Naive thymus-derived CD8-positive, alpha-beta T cell (primary cell): ENCODE data around the gene NACC1. TPM values are rescaled to one million over a fixed set of nuclear protein-coding genes. Genes with fewer than 3 reads are reported as not detected.

Experiments used
- ATAC-seq, 2 donors: fragments of 150-1000 bp; cut with Tn5 transposase in 1 of 2; sonication (Bioruptor Pico), chemical (Tn5 transposase) in 1 of 2; 1 replicate in 1 of 2; 2 replicates in 1 of 2; pipeline ENCODE4 v1.10.0; 2021; ENCODE audit warnings: mild to moderate bottlenecking in 2 of 2, moderate library complexity in 2 of 2
- POLR2A ChIA-PET: fragments of 350-600 bp; sonication (Branson Sonifier 250); formaldehyde crosslinking; loops from one replicate; lab custom pipeline; 2021; ENCODE audit warnings: antibody characterized with exemption; lab: Charles Lee
- DNase-seq, 10 donors: peaks; one replicate each; pipeline versions ENCODE4 v3.0.0 to v3.0.0-alpha.2; 2020 to 2022
- H3K27ac Mint-ChIP-seq, 10 donors: one replicate each; pipeline ENCODE4 v1.8.0; 2020 to 2022; ENCODE audit warnings: mild to moderate bottlenecking in 10 of 10, mixed read lengths in 10 of 10, moderate library complexity in 4 of 10, inconsistent platforms in 1 of 10
- H3K27me3 Mint-ChIP-seq, 5 donors: one replicate each; pipeline ENCODE4 v1.8.0; 2021 to 2022; ENCODE audit warnings: mixed read lengths in 5 of 5
- H3K36me3 Mint-ChIP-seq, 3 donors: one replicate each; pipeline ENCODE4 v1.8.0; 2020 to 2022; ENCODE audit warnings: mixed read lengths in 3 of 3, mild to moderate bottlenecking in 2 of 3, inconsistent platforms in 1 of 3
- H3K4me1 Mint-ChIP-seq, 4 donors: one replicate each; pipeline ENCODE4 v1.8.0; 2021 to 2022; ENCODE audit warnings: mixed read lengths in 4 of 4
- H3K4me3 Mint-ChIP-seq, 10 donors: one replicate each; pipeline ENCODE4 v1.8.0; 2020 to 2022; ENCODE audit warnings: mild to moderate bottlenecking in 10 of 10, mixed read lengths in 10 of 10, moderate library complexity in 6 of 10, inconsistent platforms in 1 of 10
- H3K9me3 Mint-ChIP-seq, 9 donors: one replicate each; pipeline ENCODE4 v1.8.0; 2020 to 2022; ENCODE audit warnings: mixed read lengths in 9 of 9, mild to moderate bottlenecking in 3 of 9, inconsistent platforms in 1 of 9, moderate library complexity in 1 of 9
- polyA plus RNA-seq, 3 donors: library from polyadenylated mRNA; unstranded; fragments of 300-500 nt; fragmentation: Illumina TruSeq; gene quantifications; one replicate each; pipeline ENCODE4 v1.2.3, GENCODE V29; 2021
- total RNA-seq, 8 experiments: library from RNA in 2 of 8; stranded (reverse) in 2 of 8; gene quantifications; one replicate each; pipeline ENCODE4 v1.2.3 and lab custom pipeline; 2021 to 2026

Gene NACC1
- total and polyA plus RNA-seq, 5 experiments from 2014 or later, result 1.4 to 25.7 (median 3.4) TPM

DNA sequence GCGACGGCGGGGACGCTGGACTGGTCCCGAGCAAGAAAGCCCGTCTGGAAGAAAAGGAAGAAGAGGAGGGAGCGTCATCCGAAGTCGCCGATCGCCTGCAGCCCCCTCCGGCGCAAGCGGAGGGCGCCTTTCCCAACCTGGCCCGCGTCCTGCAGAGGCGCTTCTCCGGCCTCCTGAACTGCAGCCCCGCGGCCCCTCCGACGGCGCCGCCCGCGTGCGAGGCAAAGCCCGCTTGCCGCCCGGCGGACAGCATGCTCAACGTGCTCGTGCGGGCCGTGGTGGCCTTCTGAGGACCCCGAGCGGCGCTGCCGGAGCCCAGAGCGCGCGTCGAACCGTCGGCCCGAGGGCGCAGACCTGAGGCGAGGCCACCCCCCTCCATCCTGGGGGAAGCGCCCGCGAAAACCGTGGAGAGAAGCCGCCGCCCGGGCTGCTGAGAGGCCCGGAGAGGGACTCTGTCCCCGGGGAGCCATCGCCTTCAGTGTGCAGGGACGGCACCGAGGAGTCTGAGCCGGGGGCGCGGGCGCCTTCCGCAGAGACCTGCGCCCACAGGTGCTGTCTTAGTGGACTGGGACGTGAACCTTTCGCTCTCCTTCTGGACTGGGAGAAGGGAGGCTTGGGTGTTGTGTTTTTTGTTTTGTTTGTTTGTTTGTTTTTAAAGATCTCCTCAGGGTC, 35.6 kb downstream of the NACC1 start:
- POLR2A ChIA-PET, result interaction anchor here (0.5 to 13.4 kb wide), 20 partner anchors 19 to 361 kb away, joined by 3 to 918 read pairs (median 10); partner anchors contain the start of genes GCDH, JUNB, NACC1 and TRMT1
- H3K36me3 Mint-ChIP-seq, result peaks cover 11 to 20% (median 19%) of the 10 kb centered on the region in 3 donors
- peaks cover 0 to 3% (median 0%) of the 10 kb centered on the region in 5 donors for H3K27me3 Mint-ChIP-seq
- ATAC-seq, result no peak
- peaks cover 39 to 70% (median 45%) of the 10 kb centered on the region in 4 donors for H3K4me1 Mint-ChIP-seq
- peaks cover 0 to 8% (median 0%) of the 10 kb centered on the region in 9 donors for H3K9me3 Mint-ChIP-seq
- peak in 2 of 10 donors; percentile 30 to 34 for DNase-seq
- H3K27ac Mint-ChIP-seq, result peak overlapping the region; percentile 99 to 100 (median 99)
- H3K4me3 Mint-ChIP-seq, result peak overlapping the region; percentile 93 to 99 (median 98)

DNA sequence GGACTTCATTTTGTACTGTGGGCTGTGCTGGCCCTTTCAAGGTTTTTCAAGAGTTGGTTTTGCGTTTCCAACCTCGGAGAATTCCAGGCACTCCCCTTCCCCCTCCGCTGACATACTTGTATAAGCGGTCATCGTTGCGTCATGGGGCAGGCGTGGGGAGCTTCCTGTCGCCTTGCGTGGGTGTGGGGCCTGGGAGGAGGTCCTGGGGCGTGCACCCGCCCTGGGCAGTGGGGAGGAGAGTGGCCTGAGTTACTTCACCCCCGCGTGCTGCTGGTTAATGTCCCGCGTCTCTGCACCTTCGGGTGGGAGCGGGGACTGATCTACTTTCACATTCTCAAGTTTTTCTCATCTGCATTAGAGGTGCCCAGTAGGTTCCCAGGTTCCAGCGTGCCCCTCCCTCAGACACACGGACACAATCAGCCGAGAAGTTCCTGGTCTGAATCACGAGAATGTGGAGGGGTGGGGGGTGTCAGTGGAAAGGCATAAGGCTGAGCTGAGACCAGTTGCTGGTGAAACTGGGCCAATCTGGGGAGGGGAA, 36.2 kb downstream of the NACC1 start:
- ATAC-seq, result no peak
- H3K4me3 Mint-ChIP-seq, result peak overlapping the region; percentile 93 to 99 (median 98)
- peaks cover 0 to 3% (median 0%) of the 10 kb centered on the region in 5 donors for H3K27me3 Mint-ChIP-seq
- POLR2A ChIA-PET, result interaction anchor here (0.5 to 13.4 kb wide), 6 partner anchors 18 to 361 kb away, joined by 3 to 918 read pairs (median 16); partner anchors contain the start of gene NACC1
- peaks cover 11 to 20% (median 19%) of the 10 kb centered on the region in 3 donors for H3K36me3 Mint-ChIP-seq
- peak in 9 of 10 donors; percentile 20 to 71 (median 44) for DNase-seq
- peaks cover 0 to 8% (median 0%) of the 10 kb centered on the region in 9 donors for H3K9me3 Mint-ChIP-seq
- peaks cover 37 to 64% (median 44%) of the 10 kb centered on the region in 4 donors for H3K4me1 Mint-ChIP-seq
- peak overlapping the region; percentile 95 to 100 (median 98) for H3K27ac Mint-ChIP-seq

DNA sequence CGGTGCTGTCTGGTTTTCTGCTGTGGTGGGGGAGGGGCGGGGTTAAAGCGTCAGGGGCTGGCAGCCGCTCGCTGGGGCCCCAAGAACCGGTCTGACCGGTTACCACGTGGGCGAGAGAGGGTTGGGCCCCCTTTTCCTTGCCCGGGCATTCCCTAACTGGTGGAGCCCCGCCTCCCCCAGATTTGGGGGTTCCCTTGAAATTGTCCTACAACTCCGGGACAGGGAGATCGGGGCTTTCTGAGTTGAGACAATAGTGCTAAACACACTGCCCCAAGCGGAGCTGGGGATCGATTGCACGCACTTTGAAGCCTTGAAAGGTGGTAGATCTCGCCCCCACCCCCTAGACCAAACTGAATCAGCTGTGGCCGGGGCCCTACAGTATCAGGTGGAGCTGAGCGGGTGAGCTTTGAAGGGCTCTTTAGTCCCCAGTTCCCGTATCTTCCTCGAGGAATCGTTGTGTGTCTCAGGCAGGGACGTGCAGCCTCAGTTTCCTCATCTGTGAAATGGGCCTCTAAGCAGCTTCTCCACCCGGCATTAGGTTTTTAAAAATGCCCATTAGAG, 36.9 kb downstream of the NACC1 start:
- Mint-ChIP-seq H3K27ac (peak overlapping the region; percentile 95 to 100 (median 98)), H3K4me3 (peak overlapping the region; percentile 93 to 99 (median 98)), H3K27me3 (peaks cover 0 to 3% (median 0%) of the 10 kb centered on the region in 5 donors), H3K4me1 (peaks cover 35 to 63% (median 45%) of the 10 kb centered on the region in 4 donors), H3K36me3 (peaks cover 11 to 20% (median 19%) of the 10 kb centered on the region in 3 donors), H3K9me3 (peaks cover 0 to 8% (median 0%) of the 10 kb centered on the region in 9 donors)
- peak; percentile 64 to 84 (median 76) for DNase-seq
- peak; percentile 10 to 19 for ATAC-seq
- POLR2A ChIA-PET, result interaction anchor here (1.2 to 13.4 kb wide), 10 partner anchors 10 to 1779 kb away, joined by 3 to 918 read pairs (median 6); partner anchors contain the start of gene NACC1

DNA sequence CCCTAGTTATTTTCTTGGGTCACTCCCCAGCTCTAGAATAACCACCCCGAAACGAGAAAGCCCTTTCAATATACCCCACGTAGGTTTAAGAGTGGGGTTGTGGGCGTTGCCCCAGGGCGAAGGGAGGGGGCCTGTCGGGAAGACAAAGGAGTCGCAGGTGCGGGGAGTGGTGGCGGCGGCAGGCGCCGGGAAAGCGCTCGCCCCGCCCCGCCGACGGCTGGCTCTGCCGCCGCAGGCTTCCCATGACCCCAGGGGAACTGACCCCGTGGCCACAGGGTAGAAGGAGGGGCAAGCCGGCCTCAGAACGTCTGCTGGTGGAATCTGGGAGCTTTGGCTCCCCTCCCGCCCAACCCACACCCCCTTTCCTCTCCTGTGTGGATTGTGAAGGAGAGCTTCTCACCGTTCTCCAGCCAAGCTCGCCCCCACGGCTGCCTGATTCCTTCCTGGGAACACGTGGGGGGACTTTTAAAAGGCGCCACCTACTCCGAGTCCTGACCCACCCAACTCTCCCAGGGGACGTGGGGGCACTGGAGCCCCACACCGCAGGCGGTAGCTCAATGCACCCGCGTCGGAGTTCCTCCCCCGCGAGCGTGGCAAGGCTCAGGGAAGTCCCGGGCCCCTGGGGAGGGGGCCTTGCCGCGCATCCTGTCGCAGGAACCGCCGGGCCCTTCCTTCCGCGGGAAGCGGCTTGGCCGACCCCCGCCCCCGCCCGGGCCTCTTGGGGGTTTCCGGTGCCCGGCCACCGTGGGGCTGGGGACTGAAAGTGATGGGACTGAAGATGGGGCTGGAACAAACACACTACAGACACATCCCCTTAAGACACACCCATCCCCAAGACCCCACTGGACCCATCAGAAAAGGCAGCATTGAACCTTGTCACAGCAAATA, 37.7 kb downstream of the NACC1 start:
- POLR2A ChIA-PET, result interaction anchor here (0.6 to 13.4 kb wide), 15 partner anchors 10 to 1780 kb away, joined by 3 to 918 read pairs (median 4); partner anchors contain the start of gene NACC1
- Mint-ChIP-seq H3K36me3 (peaks cover 11 to 20% (median 19%) of the 10 kb centered on the region in 3 donors), H3K4me1 (peaks cover 35 to 59% (median 50%) of the 10 kb centered on the region in 4 donors), H3K27me3 (peaks cover 0 to 3% (median 0%) of the 10 kb centered on the region in 5 donors), H3K4me3 (peak overlapping the region; percentile 93 to 99 (median 98)), H3K27ac (peak overlapping the region; percentile 97 to 100 (median 98)), H3K9me3 (peaks cover 0 to 8% (median 0%) of the 10 kb centered on the region in 9 donors)
- peak; percentile 67 to 89 (median 78) for DNase-seq
- ATAC-seq, result peak; percentile 8 to 35

DNA sequence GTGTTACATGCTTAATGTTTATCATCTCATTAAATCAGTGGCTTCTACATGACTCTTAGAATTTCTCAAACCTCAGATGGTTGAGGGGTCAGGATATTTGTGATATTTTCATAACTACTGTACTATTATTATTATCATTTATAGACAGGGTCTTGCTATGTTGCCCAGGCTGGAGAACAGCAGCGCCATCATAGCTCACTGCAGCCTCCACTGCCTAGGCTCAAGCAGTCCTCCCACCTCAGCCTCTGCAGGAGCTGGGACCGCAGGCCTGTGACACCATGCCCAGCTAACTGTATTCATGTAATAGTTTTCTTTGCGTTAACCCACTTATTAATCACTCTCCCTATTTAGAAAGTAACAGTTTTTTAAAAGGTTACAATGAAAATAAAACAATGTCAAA, 41.6 kb downstream of the NACC1 start:
- Mint-ChIP-seq H3K36me3 (peaks cover 2 to 5% (median 3%) of the 10 kb centered on the region in 3 donors), H3K27me3 (no peaks in the 10 kb centered on the region), H3K4me3 (peak overlapping the region in 8 of 10 donors; percentile 28 to 76 (median 56)), H3K4me1 (peaks cover 33 to 86% (median 66%) of the 10 kb centered on the region in 4 donors), H3K9me3 (no peaks in the 10 kb centered on the region), H3K27ac (peak overlapping the region in 9 of 10 donors; percentile 4 to 99 (median 84))
- ATAC-seq (no peak), DNase-seq (no peak)
- POLR2A ChIA-PET, result interaction anchor here (13.4 kb wide), 1 partner anchor 13 kb away, joined by 918 read pairs; no protein-coding TSS in a partner anchor

DNA sequence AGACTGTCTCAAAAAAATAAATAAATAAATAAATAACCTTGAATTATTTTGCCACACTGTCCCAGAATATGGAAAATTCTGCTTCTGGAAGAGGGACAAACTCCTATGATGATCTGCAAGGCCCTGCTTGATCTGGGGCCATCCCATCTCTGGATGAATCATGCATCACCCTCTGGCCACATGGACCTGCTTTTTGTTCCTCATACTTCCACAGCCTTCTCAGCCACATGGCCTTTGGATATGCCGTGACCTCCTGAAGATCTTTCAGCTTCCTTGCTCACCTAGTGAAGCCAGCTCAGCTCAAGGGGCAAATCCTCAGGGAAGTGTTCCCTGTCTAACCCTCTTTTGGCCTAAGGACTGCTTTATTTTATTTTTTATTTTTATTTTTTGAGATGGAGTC, 42.5 kb downstream of the NACC1 start:
- Mint-ChIP-seq H3K4me3 (peak overlapping the region in 7 of 10 donors; percentile 10 to 76 (median 54)), H3K9me3 (no peaks in the 10 kb centered on the region), H3K27me3 (no peaks in the 10 kb centered on the region), H3K4me1 (peaks cover 32 to 91% (median 75%) of the 10 kb centered on the region in 4 donors), H3K27ac (peak overlapping the region in 9 of 10 donors; percentile 56 to 99 (median 86)), H3K36me3 (no peaks in the 10 kb centered on the region)
- POLR2A ChIA-PET, result interaction anchor here (0.7 to 24.2 kb wide), 5 partner anchors 7 to 56 kb away, joined by 3 to 918 read pairs (median 8); partner anchors contain the start of genes IER2 and STX10
- no peak for ATAC-seq
- no peak for DNase-seq

DNA sequence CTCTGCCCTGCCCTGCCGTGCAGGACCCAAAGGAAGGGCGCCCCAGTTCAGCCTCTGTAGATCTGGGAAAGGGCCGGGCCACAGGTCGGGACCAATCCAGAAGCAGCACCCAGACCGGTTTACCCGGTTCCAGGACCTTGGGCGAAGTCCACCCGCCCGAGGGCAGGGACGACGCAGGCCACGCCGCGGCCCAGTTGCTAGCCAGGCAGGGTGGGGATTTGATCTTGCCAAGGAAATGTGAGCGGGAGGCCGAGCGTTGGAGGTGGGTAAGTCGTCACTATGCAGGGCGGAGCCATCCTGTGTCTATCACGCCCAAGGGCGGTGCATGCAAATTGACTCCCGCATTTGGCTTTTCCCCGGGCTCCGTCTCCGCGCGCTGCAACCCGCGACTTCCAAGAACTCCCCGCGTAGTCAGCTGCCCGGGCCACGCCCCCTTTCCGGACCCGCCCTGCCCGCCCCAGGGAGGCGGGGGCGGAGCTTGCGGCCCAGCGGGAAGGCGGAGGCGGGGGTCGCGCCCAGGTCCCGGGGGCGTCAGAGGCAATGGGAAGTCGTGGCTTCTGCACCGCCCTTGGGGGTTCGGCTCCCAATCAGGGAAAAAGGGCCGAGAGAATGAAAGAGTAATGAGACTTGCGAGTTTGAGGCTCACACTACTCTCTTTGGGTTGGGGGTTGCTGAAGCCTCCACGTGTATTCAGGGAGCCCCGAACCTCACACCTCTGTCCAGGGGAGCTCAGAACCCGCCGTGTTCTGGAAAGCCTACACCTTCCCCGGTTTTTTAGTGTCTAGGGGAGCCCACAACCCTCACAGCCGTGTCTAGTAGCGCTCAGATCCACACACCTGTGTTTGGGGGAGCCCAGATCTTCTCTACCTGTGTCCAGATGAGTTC, 44.9 kb downstream of the NACC1 start:
- ATAC-seq (peak; percentile 50 to 56), DNase-seq (peak; percentile 60 to 87 (median 72))
- Mint-ChIP-seq H3K4me3 (peak overlapping the region; percentile 78 to 93 (median 88)), H3K9me3 (no peaks in the 10 kb centered on the region), H3K27ac (peak overlapping the region; percentile 76 to 99 (median 98)), H3K4me1 (peaks cover 21 to 91% (median 73%) of the 10 kb centered on the region in 4 donors), H3K27me3 (no peaks in the 10 kb centered on the region), H3K36me3 (no peaks in the 10 kb centered on the region)
- POLR2A ChIA-PET, result interaction anchor here (0.5 to 24.2 kb wide), 12 partner anchors 7 to 63 kb away, joined by 3 to 918 read pairs (median 6); partner anchors contain the start of genes IER2 and STX10

DNA sequence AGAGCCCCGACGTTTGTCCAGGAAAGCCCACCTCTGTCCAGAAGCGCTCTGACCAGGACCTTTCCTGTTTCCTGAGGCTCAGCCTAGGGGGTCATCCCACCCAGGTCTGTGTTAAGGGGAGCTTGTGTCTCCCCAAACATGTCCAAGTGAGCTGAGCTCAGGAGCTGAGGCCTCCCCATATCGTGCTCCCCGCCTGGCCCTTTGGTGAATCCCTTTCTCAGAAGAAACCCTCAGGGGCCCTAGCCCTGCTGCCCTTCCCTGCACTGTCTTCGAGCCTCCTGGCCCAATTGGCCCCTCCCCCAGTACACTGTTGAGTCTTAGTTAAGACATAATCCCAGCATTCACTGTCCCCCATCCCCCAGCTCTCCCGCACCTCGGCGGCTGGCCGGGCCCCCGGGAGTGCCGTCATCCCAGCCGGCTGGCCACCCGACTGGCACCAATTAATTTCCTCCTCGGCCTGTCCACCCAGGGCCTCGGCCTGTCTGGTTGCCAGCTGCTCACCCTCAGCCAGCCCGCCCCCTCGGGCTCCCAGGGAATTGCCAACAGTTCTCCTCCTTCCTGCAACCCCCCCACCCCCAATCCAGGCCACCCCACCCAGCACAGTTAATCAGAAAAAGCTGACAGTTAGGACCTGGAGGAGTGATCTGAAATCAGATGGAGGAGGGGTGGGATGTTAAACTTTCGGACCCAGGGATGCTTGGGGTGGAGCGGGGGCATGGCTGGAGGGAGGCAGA, 45.7 kb downstream of the NACC1 start:
- Mint-ChIP-seq H3K4me1 (peaks cover 16 to 91% (median 73%) of the 10 kb centered on the region in 4 donors), H3K9me3 (no peaks in the 10 kb centered on the region), H3K27me3 (no peaks in the 10 kb centered on the region), H3K4me3 (peak overlapping the region; percentile 78 to 93 (median 88)), H3K36me3 (no peaks in the 10 kb centered on the region), H3K27ac (peak overlapping the region; percentile 76 to 99 (median 98))
- POLR2A ChIA-PET, result interaction anchor here (0.5 to 24.2 kb wide), 9 partner anchors 9 to 1058 kb away, joined by 3 to 918 read pairs (median 5); partner anchors contain the start of genes IER2 and STX10
- peak in 4 of 10 donors; percentile 33 to 46 (median 40) for DNase-seq
- peak; percentile 6 to 11 for ATAC-seq

DNA sequence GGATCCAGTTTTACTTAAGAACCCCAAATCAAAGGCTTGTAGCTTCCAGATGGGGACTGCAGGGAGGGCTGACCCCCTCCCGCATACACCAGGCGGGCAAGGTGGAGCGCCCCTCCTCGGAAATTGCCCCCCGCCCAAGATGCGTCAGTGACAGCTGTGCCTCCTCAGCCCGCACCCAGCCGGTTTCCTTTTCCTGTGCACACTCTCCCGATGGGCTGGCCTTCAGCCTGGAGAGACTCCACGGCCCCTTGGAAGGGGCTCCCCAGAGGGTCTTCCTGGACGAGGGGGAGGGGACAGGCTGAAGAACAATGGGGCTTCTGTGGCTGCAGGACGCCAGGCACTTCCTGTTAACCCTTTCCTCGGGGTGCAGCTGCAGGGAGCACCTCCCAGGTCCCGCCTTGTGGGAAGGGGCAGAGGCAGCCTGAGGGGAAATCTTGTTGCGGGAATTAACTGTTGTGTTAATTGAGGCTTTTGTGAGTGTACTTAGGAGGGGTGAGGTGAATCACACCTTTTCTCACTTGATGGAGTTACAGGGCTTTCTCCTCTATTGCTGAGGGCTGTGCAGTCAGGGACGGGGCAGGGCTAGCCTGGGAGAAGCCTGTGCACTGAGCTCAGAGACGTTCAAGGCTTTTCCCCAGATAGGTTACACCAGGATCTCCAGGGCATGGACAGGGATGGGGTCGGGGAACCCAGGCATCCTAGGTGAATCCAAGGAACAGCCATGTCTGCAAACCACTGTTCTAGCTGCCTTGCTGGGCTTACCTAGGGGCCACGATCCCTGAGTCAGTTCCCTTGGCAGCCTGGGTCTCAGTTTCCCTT, 46.5 kb downstream of the NACC1 start:
- Mint-ChIP-seq H3K4me3 (peak overlapping the region; percentile 51 to 93 (median 87)), H3K4me1 (peaks cover 18 to 93% (median 78%) of the 10 kb centered on the region in 4 donors), H3K36me3 (no peaks in the 10 kb centered on the region), H3K27me3 (no peaks in the 10 kb centered on the region), H3K9me3 (no peaks in the 10 kb centered on the region), H3K27ac (peak overlapping the region; percentile 76 to 99 (median 98))
- POLR2A ChIA-PET, result interaction anchor here (0.6 to 24.2 kb wide), 7 partner anchors 8 to 72 kb away, joined by 3 to 918 read pairs (median 6); partner anchors contain the start of genes IER2, NACC1 and STX10
- DNase-seq, result peak in 6 of 10 donors; percentile 34 to 51 (median 38)
- no peak for ATAC-seq
